Mucosa of descending colon (tissue), 3 donors: Measurements from ENCODE around the gene TRPM7. TPM values are rescaled to one million over a fixed set of nuclear protein-coding genes. Genes with fewer than 3 reads are reported as not detected.
"Not testable (repeated sequence)": the region's sequence is repeated elsewhere in the genome, so short reads cannot be mapped to it uniquely, and the experiment has no call there.

ENCODE experiments used
- ATAC-seq: fragments of 200-7000 bp; cut with Tn5 transposase; one replicate; pipeline ENCODE4 v1.9.1; 2020; ENCODE audit warnings: mild to moderate bottlenecking, moderate library complexity
- DNase-seq, 3 donors: peaks; one replicate each; pipeline ENCODE4 v3.0.0-alpha.2; 2020
- H3K36me3 ChIP-seq: fragments of 200-600 bp; one replicate; pipeline ENCODE4 v1.8.0; 2021; ENCODE audit warnings: low read depth, mild to moderate bottlenecking
- H3K4me1 ChIP-seq: fragments of 200-600 bp; one replicate; pipeline ENCODE4 v1.8.0; 2021; ENCODE audit warnings: low read depth, mild to moderate bottlenecking
- H3K4me3 ChIP-seq: fragments of 200-600 bp; one replicate; pipeline ENCODE4 v1.8.0; 2021; ENCODE audit warnings: mild to moderate bottlenecking
- H3K9me3 ChIP-seq: fragments of 200-600 bp; one replicate; pipeline ENCODE4 v1.8.0; 2021; ENCODE audit warnings: mild to moderate bottlenecking
- CTCF ChIP-seq: fragments of 200-600 bp; IDR thresholded peaks from one replicate; pipeline ENCODE4 v1.8.0; 2022; ENCODE audit warnings: antibody characterized with exemption, mild to moderate bottlenecking
- intact Hi-C, 2 donors: fragments of 100-400 bp; cut with DNase I in 1 of 2; cut with micrococcal nuclease in 1 of 2; formaldehyde crosslinking; loops; one replicate each; pipeline versions ENCODE4 v1.11.0 to v1.11.1; 2022; cut with DNase I, micrococcal nuclease
- total RNA-seq, 3 donors: library from RNA; stranded (reverse); fragmentation: NEBNext Ultra II Directional in 2 of 3; extraction: Animal tissue kit (Norgen Biotek cat#: 25700) in 2 of 3; gene quantifications; one replicate each; pipeline versions ENCODE4 v1.2.1 to v1.2.4, GENCODE V29; 2021 to 2023
- donor health status: DM: no; HTN: no; CAD: no; lungs with moderate emphysema.
- donor health status: DM: no; HTN: no; CAD: no.
- donor health status: DM: no; HTN: yes; CAD: no.

Gene TRPM7
- total RNA-seq, 3 donors from 2014 or later: 34.7 to 39.7 (median 38.8) TPM

GRCh38 chr15:50577492-50577891 lies 109.1 kb downstream of the TRPM7 start:
- no peak for DNase-seq
- no peak for TF ChIP-seq CTCF
- no peaks in the 10 kb centered on the region for H3K36me3 ChIP-seq

GRCh38 chr15:50576166-50576565 lies 110.4 kb downstream of the TRPM7 start:
- DNase-seq (no peak), ATAC-seq (no peak)
- no peak overlapping the region for H3K4me3 ChIP-seq
- no peaks in the 10 kb centered on the region for H3K4me1 ChIP-seq
- intact Hi-C loops: no loop called here
- no peak for TF ChIP-seq CTCF
- no peaks in the 10 kb centered on the region for H3K36me3 ChIP-seq
- H3K9me3 ChIP-seq: no peaks in the 10 kb centered on the region

More at GRCh38 chr15:50577492-50577891, 109.1 kb downstream of the TRPM7 start:
- Histone ChIP-seq H3K4me1 (no peaks in the 10 kb centered on the region), H3K4me3 (no peak overlapping the region), H3K9me3 (no peaks in the 10 kb centered on the region)
- ATAC-seq: no peak
- intact Hi-C loops: no loop called here

- DNase-seq, H3K36me3 ChIP-seq, H3K4me3 ChIP-seq, H3K4me1 ChIP-seq, H3K9me3 ChIP-seq, intact Hi-C loops, ATAC-seq: not testable (repeated sequence)
These were observed 112.8 kb downstream of the TRPM7 start for GRCh38 chr15:50573842-50574241.

GRCh38 chr15:50563756-50564155 lies 122.8 kb downstream of the TRPM7 start:
- ATAC-seq: no peak
- H3K36me3 ChIP-seq: no peaks in the 10 kb centered on the region
- DNase-seq: no peak
- no peak overlapping the region for H3K4me3 ChIP-seq
- intact Hi-C loops: no loop called here
- no peak for TF ChIP-seq CTCF
- no peaks in the 10 kb centered on the region for H3K9me3 ChIP-seq
- H3K4me1 ChIP-seq: no peaks in the 10 kb centered on the region

- ATAC-seq: no peak
- Histone ChIP-seq H3K36me3 (no peaks in the 10 kb centered on the region), H3K4me3 (no peak overlapping the region)
These were observed 123.6 kb downstream of the TRPM7 start for GRCh38 chr15:50562735-50563640.

More at GRCh38 chr15:50562735-50563640, 123.6 kb downstream of the TRPM7 start:
- Histone ChIP-seq H3K9me3 (no peaks in the 10 kb centered on the region), H3K4me1 (no peaks in the 10 kb centered on the region)
- no peak for TF ChIP-seq CTCF
- intact Hi-C loops: no loop called here
- DNase-seq: no peak
